Thyroid gland (tissue), 4 donors: ENCODE data around the gene COL11A2.

Source experiments
- CTCF ChIP-seq, 6 experiments: fragments of 200-600 bp in 3 of 6; fragments of 450-650 bp in 3 of 6; sonication (generic) in 3 of 6; IDR thresholded peaks; one replicate each; pipeline ENCODE4 v1.5.1; 2016 to 2019; ENCODE audit warnings: antibody characterized with exemption in 6 of 6, mild to moderate bottlenecking in 2 of 6, inconsistent platforms in 1 of 6, moderate library complexity in 1 of 6
- POLR2A ChIP-seq, 2 donors: fragments of 450-650 bp; IDR thresholded peaks; one replicate each; pipeline ENCODE4 v1.6.1; 2017; ENCODE audit warnings: antibody characterized with exemption in 2 of 2, mild to moderate bottlenecking in 2 of 2, moderate library complexity in 1 of 2

DNA sequence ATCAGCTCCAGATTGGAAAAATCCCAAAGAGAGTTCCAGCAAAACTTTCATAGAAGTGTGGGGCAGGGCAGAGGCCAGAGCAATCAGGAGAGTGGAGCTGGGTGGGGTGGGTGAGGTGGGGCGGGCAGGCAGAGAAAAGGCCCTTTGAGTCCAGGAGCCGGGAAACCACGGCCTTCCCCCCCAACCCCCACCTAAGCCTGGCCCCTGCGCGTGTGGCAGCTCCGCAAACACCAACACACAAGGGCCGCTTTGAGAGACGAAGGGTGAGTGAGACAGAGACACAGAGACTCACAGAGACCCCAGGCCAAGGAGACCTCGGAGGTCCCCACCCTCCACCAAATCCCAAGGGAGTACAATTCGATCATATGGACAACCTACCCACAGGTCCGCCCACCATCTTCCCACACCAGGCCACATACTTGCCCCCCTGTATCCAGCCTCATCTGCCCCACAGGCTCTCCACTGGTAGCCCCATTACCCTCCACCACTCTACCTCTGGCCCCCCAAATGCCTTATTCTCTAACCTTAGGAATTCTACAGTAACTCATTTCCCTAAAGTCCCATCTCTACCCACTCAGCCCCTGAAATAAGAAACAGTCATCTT, 1.7 kb downstream of the COL11A2 start:
- TF ChIP-seq CTCF (IDR thresholded peaks at IDR 0.05) (no peak), POLR2A (IDR thresholded peaks at IDR 0.05) (no peak)
